GM18867 (cell line): ENCODE data around the gene MFN2.

Experiments
- ATAC-seq: cut with Tn5 transposase; IDR thresholded peaks from one replicate; pipeline ENCODE4 v1.9.1; 2021; ENCODE audit warnings: mild to moderate bottlenecking, moderate library complexity; ENCODE audit not compliant: unreplicated experiment

The MFN2 gene

GRCh38 chr1:12046749-12047119 is 66.5 kb downstream of the MFN2 start:
- no peak for ATAC-seq

DNA sequence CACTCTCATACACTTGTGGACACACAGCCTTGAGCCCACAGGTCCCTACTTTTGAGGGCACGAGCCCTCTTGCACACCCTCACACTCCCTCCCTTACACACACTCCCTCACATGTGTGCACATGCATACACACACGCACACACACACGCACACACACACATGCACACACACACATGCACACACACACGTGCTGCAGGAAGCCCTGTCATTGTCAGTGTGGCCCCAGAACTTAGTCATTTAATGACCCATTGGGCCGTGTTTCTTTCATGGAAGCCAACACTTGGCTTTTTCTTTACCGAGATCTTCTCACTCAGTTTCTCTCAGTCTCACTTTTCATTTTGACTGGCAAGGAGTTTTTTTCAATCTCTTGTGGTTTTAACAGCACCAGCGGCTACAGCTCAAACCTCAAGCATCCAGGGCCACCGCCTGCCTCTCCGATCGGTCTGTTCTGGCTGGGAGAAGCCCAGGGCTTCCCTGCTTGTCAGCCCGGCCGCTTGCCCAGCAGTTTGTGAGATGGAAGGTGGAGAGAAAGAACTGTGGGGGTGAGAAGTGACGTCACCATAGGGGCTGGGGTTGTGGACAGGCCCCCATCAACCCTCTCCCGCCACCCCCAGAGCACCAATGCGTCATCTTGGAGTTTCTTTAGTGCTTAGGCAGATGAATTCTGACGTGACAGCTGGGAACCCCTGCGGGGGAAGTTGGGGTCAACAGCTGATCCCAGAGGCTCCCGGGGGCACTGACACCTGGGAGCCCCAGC is 67.1 kb downstream of the MFN2 start:
- peak; percentile 50 for ATAC-seq

- no peak for ATAC-seq
These were observed 68.1 kb downstream of the MFN2 start for GRCh38 chr1:12048372-12048771.

GRCh38 chr1:12049616-12050015 is 69.4 kb downstream of the MFN2 start:
- no peak for ATAC-seq

- ATAC-seq, result no peak
These were observed 71.1 kb downstream of the MFN2 start for GRCh38 chr1:12051361-12051760.

- ATAC-seq, result peak; percentile 66
These were observed 71.8 kb downstream of the MFN2 start for GRCh38 chr1:12052008-12052573.

DNA sequence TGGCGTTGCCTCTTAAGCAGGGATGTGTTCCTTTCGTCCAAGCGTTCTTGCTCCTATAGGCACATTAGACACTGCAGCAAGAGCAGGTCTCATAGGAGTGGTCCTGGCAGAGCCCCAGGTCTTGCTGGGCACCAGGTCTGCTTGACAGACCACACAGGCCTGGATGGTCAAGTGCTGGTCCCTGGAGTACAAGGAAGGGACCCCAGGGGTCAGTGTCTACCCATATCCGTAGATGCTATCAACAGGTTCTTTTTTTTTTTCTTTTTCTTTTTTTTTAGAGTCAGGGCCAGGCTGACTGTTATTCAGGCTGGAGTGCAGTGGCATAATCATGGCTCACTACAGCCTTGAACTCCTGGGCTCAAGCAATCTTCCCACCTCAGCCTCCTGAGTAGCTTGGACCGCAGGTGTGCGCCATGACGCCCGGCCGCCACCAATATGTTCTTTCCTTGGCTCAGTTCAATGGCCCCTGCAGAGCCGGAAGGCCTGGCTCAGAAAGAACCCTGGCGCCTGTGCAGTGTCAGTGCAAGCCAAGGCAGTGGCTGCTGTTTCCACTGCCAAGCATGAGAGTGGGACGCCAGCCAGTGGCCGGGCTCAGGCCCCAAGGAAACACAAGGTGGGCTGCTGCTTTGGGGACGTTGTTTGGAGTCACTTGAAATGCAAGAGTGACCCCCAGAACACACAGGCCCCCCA is 72.9 kb downstream of the MFN2 start:
- ATAC-seq, result no peak

GRCh38 chr1:12053752-12054548 is 73.7 kb downstream of the MFN2 start:
- ATAC-seq, result no peak

- no peak for ATAC-seq
These were observed 75.0 kb downstream of the MFN2 start for GRCh38 chr1:12055259-12055658.

- ATAC-seq, result no peak
These were observed 76.1 kb downstream of the MFN2 start for GRCh38 chr1:12056331-12056841.

DNA sequence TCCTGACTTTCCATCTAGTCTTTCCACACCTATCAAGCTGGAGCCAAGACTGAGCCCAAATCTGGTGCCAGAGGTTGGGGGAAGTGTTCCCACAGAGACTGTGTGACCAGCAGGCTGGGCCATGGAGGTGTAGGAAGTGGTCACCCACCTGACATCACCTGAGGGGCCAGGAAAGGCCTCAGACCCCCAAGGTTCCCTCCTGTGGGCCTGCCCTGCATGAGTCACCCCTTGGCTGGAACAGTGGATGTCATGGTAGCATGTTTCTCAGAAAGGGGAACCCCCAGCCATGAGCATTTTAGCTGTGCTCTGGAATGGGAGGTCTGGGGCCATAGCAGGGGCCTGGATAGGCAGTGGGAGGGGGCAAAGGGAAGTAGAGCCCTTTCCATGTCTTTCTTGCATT is 77.1 kb downstream of the MFN2 start:
- no peak for ATAC-seq

- no peak for ATAC-seq
These were observed 77.9 kb downstream of the MFN2 start for GRCh38 chr1:12057940-12058687.

DNA sequence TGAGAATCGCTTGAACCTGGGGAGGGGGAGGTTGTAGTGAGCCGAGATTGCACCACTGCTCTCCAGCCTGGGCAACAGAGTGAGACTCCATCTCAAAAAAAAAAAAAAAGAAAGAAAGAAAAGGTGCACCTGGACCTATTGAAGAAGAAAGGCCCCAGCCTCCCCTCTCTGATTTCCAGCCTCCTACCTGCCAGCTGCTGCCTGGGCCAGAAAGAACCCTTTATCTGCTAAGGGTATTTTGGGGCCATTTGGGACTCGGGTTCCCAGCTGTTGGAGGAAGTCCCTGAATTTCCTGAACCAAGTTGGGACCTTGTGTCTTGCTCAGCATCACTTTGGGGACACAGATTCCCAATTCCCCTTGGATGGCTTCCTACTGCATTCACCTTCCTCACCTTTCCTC is 79.0 kb downstream of the MFN2 start:
- ATAC-seq, result no peak

GRCh38 chr1:12059722-12060464 is 79.6 kb downstream of the MFN2 start:
- ATAC-seq, result no peak

DNA sequence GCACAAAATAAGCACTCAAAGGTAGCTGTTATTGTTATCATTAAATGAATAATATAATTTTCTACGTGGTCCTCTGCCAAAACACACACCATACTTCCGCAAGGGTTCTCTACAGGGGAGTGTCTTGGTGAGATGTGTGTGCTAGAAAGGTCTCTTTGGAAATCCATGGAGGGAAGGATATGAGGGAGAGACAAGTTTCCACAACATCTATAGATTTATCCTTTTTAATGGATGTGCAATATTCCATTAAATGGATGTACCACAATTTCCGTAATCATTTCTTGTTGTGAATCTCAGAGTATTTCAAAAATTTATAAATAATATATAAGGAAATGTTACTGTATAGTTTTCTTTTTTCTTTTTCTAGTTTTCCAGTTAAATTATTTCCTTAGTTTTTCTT is 80.3 kb downstream of the MFN2 start:
- no peak for ATAC-seq
